ENCODE measurements around the gene DNAJB11. TPM values are rescaled to one million over a fixed set of nuclear protein-coding genes. Genes with fewer than 3 reads are reported as not detected.
A peak's percentile ranks its signal among the peaks of the same experiment; 100 is the strongest.
"Not testable (repeated sequence)": the region's sequence is repeated elsewhere in the genome, so short reads cannot be mapped to it uniquely, and the experiment has no call there.

The DNAJB11 gene
- 38.9 TPM for total RNA-seq
- polyA plus RNA-seq: 37.1 TPM

DNA sequence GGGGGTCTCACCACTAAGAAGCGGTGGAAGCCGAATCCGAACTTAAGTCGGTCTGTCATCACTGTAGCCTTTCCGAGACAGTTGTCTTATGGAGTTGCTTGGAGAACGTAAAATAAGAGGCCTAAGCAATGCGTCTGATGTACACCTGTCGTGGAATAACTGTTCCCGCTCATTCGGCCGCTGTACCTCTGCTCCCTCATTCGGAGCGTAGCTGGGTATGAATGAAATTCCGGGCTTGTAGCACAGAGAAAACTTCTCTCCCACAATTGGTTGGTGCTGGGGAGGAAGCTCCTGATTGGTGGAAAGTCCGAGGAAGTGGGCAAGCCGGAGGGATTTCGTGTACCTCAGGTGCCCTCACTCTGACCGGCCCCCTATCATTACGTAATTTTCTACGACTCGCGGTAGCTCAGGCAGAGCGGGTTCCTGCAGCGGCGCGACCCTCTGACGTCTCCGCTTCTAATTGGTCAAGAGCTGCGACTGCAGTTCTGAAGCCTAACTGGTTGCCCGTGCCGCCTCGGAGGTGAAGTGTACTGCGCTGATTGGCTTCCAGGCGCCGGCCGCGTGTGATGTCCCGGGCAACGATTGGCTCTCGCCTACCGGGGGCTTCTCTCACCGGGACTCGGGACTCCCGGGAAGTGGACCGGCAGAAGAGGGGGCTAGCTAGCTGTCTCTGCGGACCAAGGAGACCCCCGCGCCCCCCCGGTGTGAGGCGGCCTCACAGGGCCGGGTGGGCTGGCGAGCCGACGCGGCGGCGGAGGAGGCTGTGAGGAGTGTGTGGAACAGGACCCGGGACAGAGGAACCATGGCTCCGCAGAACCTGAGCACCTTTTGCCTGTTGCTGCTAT is at the start of gene DNAJB11:
DNAJB11 (plus strand) TSS at position 625 of the 845 bp plus-strand sequence; CDS start at position 803, 178 bp downstream.
- Histone ChIP-seq H3K4me1 (ENCODE audit: insufficient read depth) (no peaks in the 10 kb centered on the region), H3K4me3 (ENCODE audit: low read depth, low read length) (peak within 1 kb of the TSS; percentile 75), H3K36me3 (ENCODE audit: insufficient read depth) (peaks cover 1% of the 10 kb centered on the region), H3K27ac (ENCODE audit: low read depth) (peak within 1 kb of the TSS; percentile 86)
- under 1% methylated on average over 59 of the region's 59 CpGs for WGBS
- peak; percentile 98 for DNase-seq (ENCODE audit: extremely low spot score)

DNA sequence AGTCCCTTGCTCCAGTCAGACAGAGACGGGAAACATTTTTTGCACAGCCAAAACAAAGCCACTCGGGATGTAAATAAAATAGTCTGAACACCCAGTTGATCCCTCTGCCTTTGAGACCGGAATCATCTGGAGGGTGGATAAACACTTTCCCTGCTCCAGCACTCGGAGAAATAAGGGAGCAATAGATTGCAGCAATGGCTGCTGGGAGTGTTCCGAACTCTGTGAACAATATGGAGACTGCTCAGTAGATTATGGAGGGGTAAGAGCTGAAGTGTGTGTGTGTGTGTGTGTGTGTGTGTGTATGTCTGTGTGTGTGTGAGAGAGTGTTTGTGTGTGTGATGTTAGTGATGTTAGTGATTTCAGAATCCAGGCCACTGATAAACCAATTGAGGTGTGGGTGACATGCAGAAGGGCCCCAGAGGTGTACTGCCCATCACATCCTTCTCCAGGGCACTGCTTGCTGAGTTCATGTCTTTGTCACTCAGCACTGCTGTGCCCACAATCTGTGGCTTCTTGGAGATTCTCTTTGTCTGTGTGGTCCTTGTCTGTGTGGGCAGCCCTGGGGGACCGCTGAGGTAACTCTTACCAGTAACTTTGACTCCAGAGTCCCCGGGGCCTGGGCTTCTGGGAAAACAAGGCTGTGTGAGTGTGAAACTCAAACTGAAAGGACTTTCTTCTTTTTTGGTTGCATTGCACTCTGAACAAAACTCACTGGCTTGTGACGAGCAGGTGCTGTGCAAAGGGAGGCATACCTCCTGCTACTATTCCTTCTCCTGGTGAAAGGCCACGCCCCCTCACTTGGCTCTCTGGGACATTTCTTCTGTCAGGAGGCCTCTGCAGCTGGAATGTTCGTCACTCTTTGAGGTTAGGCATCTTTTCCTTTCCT is 49.3 kb upstream of the DNAJB11 start:
- no peak overlapping the region for H3K4me3 ChIP-seq (ENCODE audit: low read depth, low read length)
- WGBS: 61% methylated on average over 10 of the region's 10 CpGs
- no peaks in the 10 kb centered on the region for H3K36me3 ChIP-seq (ENCODE audit: insufficient read depth)
- H3K4me1 ChIP-seq (ENCODE audit: insufficient read depth): no peaks in the 10 kb centered on the region
- no peak for DNase-seq (ENCODE audit: extremely low spot score)
- H3K27ac ChIP-seq (ENCODE audit: low read depth): no peak overlapping the region

GRCh38 chr3:186523022-186523421 is 47.5 kb upstream of the DNAJB11 start:
- DNase-seq (ENCODE audit: extremely low spot score): no peak
- H3K4me3 ChIP-seq (ENCODE audit: low read depth, low read length): no peak overlapping the region
- H3K36me3 ChIP-seq (ENCODE audit: insufficient read depth): no peaks in the 10 kb centered on the region
- H3K27ac ChIP-seq (ENCODE audit: low read depth): no peak overlapping the region
- no peaks in the 10 kb centered on the region for H3K4me1 ChIP-seq (ENCODE audit: insufficient read depth)
- 85% methylated on average over 6 of the region's 6 CpGs for WGBS

- Histone ChIP-seq H3K4me3 (ENCODE audit: low read depth, low read length) (no peak overlapping the region), H3K36me3 (ENCODE audit: insufficient read depth) (no peaks in the 10 kb centered on the region), H3K4me1 (ENCODE audit: insufficient read depth) (no peaks in the 10 kb centered on the region), H3K27ac (ENCODE audit: low read depth) (no peak overlapping the region)
- no peak for DNase-seq (ENCODE audit: extremely low spot score)
- WGBS: 24% methylated on average over 2 of the region's 2 CpGs
Observed at GRCh38 chr3:186523434-186523833, 47.1 kb upstream of the DNAJB11 start.

DNA sequence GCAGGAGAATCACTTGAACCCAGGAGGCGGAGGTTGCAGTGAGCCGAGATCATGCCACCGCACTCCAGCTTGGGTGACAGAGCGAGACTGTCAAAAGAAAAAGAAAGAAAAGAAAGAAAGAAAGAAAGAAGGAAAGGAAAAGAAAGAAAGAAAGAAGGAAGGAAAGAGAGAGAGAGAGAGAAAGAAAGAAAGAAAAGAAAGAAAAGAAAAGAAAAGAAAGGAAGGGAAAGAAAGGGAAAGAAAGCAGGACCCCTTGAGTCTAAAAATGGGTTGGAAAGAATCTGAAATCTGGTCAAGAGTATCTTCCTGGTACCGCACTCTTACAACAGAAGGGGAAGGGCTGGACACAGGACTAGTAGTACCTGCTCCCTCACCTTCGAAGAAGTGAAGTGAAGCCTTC is 45.9 kb upstream of the DNAJB11 start:
- 96% methylated on average over 6 of the region's 6 CpGs for WGBS
- no peak for DNase-seq (ENCODE audit: extremely low spot score)

DNA sequence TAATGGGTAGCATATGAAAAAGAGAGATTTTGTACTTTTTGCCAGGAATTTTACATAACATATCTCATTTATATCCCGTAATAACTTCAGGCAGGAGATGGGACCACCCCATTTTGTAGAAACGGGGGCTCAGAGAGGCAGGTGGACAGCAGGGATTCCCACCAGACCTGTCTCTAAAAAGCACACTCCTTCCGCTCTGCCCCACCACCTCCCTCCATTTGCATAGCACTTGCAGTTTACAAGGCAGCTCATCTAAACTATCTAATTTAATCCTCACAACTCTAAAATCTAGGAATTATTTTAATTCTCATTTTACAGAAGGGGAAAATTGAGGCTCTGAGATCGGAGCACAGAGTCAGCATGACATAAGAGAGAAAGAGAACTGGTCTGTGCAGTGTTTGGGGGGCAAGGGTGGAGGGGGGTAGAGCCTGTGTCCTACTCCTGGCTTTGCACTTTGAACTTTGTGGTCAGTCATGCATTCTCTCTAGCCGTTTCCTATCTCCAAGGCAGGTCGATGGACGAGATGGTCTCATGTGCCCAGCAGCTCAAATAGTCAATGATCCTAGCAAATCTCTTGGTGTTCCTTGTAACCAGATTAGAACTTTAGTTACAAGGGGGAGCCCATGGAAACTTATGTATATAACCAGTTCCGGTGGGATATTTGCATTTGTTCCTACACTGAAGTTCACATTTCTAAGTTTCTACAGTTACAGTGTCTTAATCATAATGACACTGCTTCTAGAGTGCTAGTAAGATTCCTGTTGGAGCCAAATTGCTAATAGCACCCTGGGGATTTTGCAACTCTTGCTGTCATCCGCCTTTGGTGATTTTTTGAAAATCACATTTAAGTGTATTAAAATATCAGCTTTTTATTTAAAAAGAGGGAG is 44.9 kb upstream of the DNAJB11 start:
- no peaks in the 10 kb centered on the region for H3K4me1 ChIP-seq (ENCODE audit: insufficient read depth)
- H3K4me3 ChIP-seq (ENCODE audit: low read depth, low read length): no peak overlapping the region
- no peak for DNase-seq (ENCODE audit: extremely low spot score)
- H3K36me3 ChIP-seq (ENCODE audit: insufficient read depth): no peaks in the 10 kb centered on the region
- H3K27ac ChIP-seq (ENCODE audit: low read depth): no peak overlapping the region
- WGBS: 67% methylated on average over 9 of the region's 9 CpGs

More for the DNA sequence above, 45.9 kb upstream of the DNAJB11 start:
- H3K36me3 ChIP-seq (ENCODE audit: insufficient read depth): no peaks in the 10 kb centered on the region
- no peaks in the 10 kb centered on the region for H3K4me1 ChIP-seq (ENCODE audit: insufficient read depth)
- H3K4me3 ChIP-seq (ENCODE audit: low read depth, low read length): no peak overlapping the region
- no peak overlapping the region for H3K27ac ChIP-seq (ENCODE audit: low read depth)

- Histone ChIP-seq H3K36me3 (ENCODE audit: insufficient read depth) (no peaks in the 10 kb centered on the region), H3K4me3 (ENCODE audit: low read depth, low read length) (no peak overlapping the region), H3K27ac (ENCODE audit: low read depth) (no peak overlapping the region), H3K4me1 (ENCODE audit: insufficient read depth) (no peaks in the 10 kb centered on the region)
- WGBS: 78% methylated on average over 6 of the region's 6 CpGs
- DNase-seq (ENCODE audit: extremely low spot score): no peak
Observed at GRCh38 chr3:186526256-186526606, 44.3 kb upstream of the DNAJB11 start.

GRCh38 chr3:186529201-186529999 is 41.1 kb upstream of the DNAJB11 start:
- H3K4me1 ChIP-seq (ENCODE audit: insufficient read depth): no peaks in the 10 kb centered on the region
- no peak overlapping the region for H3K27ac ChIP-seq (ENCODE audit: low read depth)
- 82% methylated on average over 11 of the region's 11 CpGs for WGBS
- H3K36me3 ChIP-seq (ENCODE audit: insufficient read depth): no peaks in the 10 kb centered on the region
- DNase-seq (ENCODE audit: extremely low spot score): no peak
- H3K4me3 ChIP-seq (ENCODE audit: low read depth, low read length): no peak overlapping the region

GRCh38 chr3:186530415-186530814 is 40.1 kb upstream of the DNAJB11 start:
- Histone ChIP-seq H3K36me3 (ENCODE audit: insufficient read depth) (no peaks in the 10 kb centered on the region), H3K4me3 (ENCODE audit: low read depth, low read length) (no peak overlapping the region), H3K27ac (ENCODE audit: low read depth) (no peak overlapping the region), H3K4me1 (ENCODE audit: insufficient read depth) (no peaks in the 10 kb centered on the region)
- no peak for DNase-seq (ENCODE audit: extremely low spot score)

DNA sequence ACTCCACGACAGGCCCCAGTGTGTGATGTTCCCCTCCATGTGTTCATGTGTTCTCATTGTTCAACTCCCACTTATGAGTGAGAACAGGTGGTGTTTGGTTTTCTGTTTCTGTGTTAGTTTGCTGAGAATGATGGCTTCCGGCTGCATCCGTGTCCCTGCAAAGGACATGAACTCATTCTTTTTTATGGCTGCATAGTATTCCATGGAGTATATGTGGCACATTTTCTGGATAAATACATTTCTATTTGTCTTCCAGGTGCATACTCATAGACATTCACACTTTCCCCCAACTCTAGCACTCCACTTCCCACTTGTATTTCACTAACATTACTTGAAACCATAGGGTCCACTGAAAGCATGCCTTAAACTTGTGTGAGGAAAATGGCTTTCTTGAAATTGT is 38.8 kb upstream of the DNAJB11 start:
- 91% methylated on average over 3 of the region's 3 CpGs for WGBS
- not testable (repeated sequence) for H3K4me1 ChIP-seq (ENCODE audit: insufficient read depth); H3K4me3 ChIP-seq (ENCODE audit: low read depth, low read length); H3K36me3 ChIP-seq (ENCODE audit: insufficient read depth); DNase-seq (ENCODE audit: extremely low spot score); H3K27ac ChIP-seq (ENCODE audit: low read depth)

DNA sequence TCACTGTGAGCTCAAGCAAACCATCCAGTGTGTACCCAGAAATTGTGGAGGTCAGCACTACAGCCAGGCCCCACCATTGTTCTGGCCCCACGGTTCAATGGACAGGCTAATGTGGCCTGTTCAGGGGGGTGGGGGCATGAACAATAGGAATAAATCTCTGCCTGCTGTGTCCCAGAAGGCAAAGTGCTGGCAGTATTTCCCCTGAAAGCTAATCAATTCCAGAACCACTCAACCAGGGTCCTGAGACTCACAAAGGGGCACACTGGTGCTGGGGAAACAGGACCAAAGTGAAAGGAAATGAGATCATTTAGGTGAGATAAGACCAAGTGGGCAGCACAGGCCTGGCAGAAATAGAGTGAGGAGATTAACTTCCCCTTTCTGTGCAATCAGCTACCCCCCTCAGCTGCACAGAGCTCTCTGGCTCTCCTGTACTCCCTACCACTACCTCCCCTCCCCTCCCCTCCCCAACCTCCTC is 37.9 kb upstream of the DNAJB11 start:
- WGBS: 48% methylated on average over 1 of the region's 1 CpG
- no peaks in the 10 kb centered on the region for H3K4me1 ChIP-seq (ENCODE audit: insufficient read depth)
- DNase-seq (ENCODE audit: extremely low spot score): no peak
- H3K36me3 ChIP-seq (ENCODE audit: insufficient read depth): no peaks in the 10 kb centered on the region
- H3K4me3 ChIP-seq (ENCODE audit: low read depth, low read length): no peak overlapping the region
- no peak overlapping the region for H3K27ac ChIP-seq (ENCODE audit: low read depth)

DNA sequence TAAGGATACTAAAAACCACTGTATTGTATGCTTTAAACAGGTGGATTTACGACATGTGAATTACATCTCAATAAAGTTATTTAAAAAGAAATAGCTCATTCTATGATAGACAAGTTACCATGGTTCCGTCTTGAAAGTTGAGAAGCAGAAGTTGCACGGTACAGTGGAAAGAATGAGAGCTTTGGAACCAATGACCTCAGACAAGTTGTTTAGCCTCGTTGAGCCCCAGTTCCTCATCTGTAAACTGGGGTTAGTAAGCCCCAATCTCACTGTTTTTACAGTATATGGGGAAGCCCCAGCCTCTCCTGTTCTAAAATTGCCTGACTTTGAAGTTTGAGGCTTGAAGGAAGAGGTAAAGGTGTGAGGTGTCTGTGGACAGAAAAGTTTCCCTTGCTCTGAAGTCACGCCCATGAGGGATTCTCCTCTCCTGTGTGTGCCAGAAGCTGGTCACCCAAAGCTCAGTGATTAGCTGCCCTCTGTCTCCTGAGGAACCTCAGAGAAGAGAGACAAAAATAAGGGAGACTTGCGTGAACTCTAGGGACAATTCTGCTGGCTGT is 36.3 kb upstream of the DNAJB11 start:
- Histone ChIP-seq H3K27ac (ENCODE audit: low read depth) (no peak overlapping the region), H3K4me3 (ENCODE audit: low read depth, low read length) (no peak overlapping the region), H3K36me3 (ENCODE audit: insufficient read depth) (no peaks in the 10 kb centered on the region), H3K4me1 (ENCODE audit: insufficient read depth) (no peaks in the 10 kb centered on the region)
- DNase-seq (ENCODE audit: extremely low spot score): no peak
- 85% methylated on average over 6 of the region's 6 CpGs for WGBS
